Stimulated activated CD4-positive, alpha-beta T cell treated with anti-CD3 and anti-CD28 coated beads, Interleukin-12 subunit alpha, Interleukin-12 subunit beta, amount 100 ng/mL, for 48 hours (primary cell): ENCODE results near the gene CUL9.
A peak's percentile ranks its signal among the peaks of the same experiment; 100 is the strongest.

Source experiments
- DNase-seq, 3 donors: peaks; one replicate each; pipeline ENCODE4 v3.0.0-alpha.2; 2020; ENCODE audit warnings: low read depth in 2 of 3, low spot score in 1 of 3

The CUL9 gene

GRCh38 chr6:43254138-43254817 lies 72.3 kb downstream of the CUL9 start:
- DNase-seq: no peak

- DNase-seq: no peak
These were observed 72.8 kb downstream of the CUL9 start for GRCh38 chr6:43254846-43255245.

- no peak for DNase-seq
These were observed 73.5 kb downstream of the CUL9 start for GRCh38 chr6:43255408-43256054.

GRCh38 chr6:43256670-43257366 lies 74.8 kb downstream of the CUL9 start:
- DNase-seq: no peak

- DNase-seq: no peak
These were observed 75.6 kb downstream of the CUL9 start for GRCh38 chr6:43257367-43258145.

- DNase-seq: no peak
These were observed 76.2 kb downstream of the CUL9 start for GRCh38 chr6:43258180-43258579.

GRCh38 chr6:43258807-43259686 lies 77.1 kb downstream of the CUL9 start:
- DNase-seq: no peak

- no peak for DNase-seq
These were observed 78.8 kb downstream of the CUL9 start for GRCh38 chr6:43260791-43261190.

GRCh38 chr6:43261198-43261597 lies 79.2 kb downstream of the CUL9 start:
- no peak for DNase-seq

- DNase-seq: no peak
These were observed 80.2 kb downstream of the CUL9 start for GRCh38 chr6:43262000-43262779.

- no peak for DNase-seq
These were observed 80.9 kb downstream of the CUL9 start for GRCh38 chr6:43262780-43263313.

- DNase-seq: peak; percentile 61 to 71 (median 69)
These were observed 81.5 kb downstream of the CUL9 start for GRCh38 chr6:43263314-43264178.

GRCh38 chr6:43264599-43265145 lies 82.7 kb downstream of the CUL9 start:
- DNase-seq: no peak

- DNase-seq: no peak
These were observed 83.6 kb downstream of the CUL9 start for GRCh38 chr6:43265564-43265963.

GRCh38 chr6:43267619-43268354 lies 85.8 kb downstream of the CUL9 start:
- DNase-seq: no peak

- no peak for DNase-seq
These were observed 86.3 kb downstream of the CUL9 start for GRCh38 chr6:43268355-43268700.

- DNase-seq: no peak
These were observed 86.8 kb downstream of the CUL9 start for GRCh38 chr6:43268782-43269272.
